KMS-11 (cell line): ENCODE results near the gene ZMAT2.
"Not testable (repeated sequence)": the region's sequence is repeated elsewhere in the genome, so short reads cannot be mapped to it uniquely, and the experiment has no call there.

Experiments used
- H2AFZ ChIP-seq: fragments of 200-600 bp; sonication (generic); 2 replicates; pipeline ENCODE4 v1.6.1; 2016; ENCODE audit warnings: antibody characterized with exemption, mixed run types, low read depth
- H3K27ac ChIP-seq: fragments of 200-600 bp; sonication (generic); 2 replicates; pipeline ENCODE4 v1.6.1; 2016; ENCODE audit warnings: mild to moderate bottlenecking, mixed run types
- H3K27me3 ChIP-seq: fragments of 200-600 bp; sonication (generic); 2 replicates; pipeline ENCODE4 v1.6.1; 2017; ENCODE audit warnings: mild to moderate bottlenecking, low read depth, mixed run types, moderate library complexity; ENCODE audit not compliant: insufficient read depth
- H3K36me3 ChIP-seq: fragments of 200-600 bp; sonication (generic); 2 replicates; pipeline ENCODE4 v1.6.1; 2017; ENCODE audit warnings: mild to moderate bottlenecking, mixed run types; ENCODE audit not compliant: insufficient read depth
- H3K4me1 ChIP-seq: fragments of 200-600 bp; sonication (generic); 2 replicates; pipeline ENCODE4 v1.6.1; 2016; ENCODE audit warnings: mild to moderate bottlenecking, low read depth, mixed run types; ENCODE audit not compliant: poor library complexity, severe bottlenecking
- H3K4me2 ChIP-seq: fragments of 200-600 bp; sonication (generic); 2 replicates; pipeline ENCODE4 v1.7.0; 2016; ENCODE audit warnings: mild to moderate bottlenecking, mixed run types
- H3K4me3 ChIP-seq: fragments of 200-600 bp; sonication (generic); IDR thresholded peaks from 2 replicates; pipeline ENCODE4 v1.6.1; 2017; ENCODE audit warnings: low read depth, low read length, mixed read lengths; ENCODE audit not compliant: insufficient read depth
- H3K79me2 ChIP-seq: fragments of 200-600 bp; sonication (generic); 2 replicates; pipeline ENCODE4 v1.6.1; 2016; ENCODE audit warnings: low read depth, mixed run types; ENCODE audit not compliant: insufficient read depth
- H3K9ac ChIP-seq: fragments of 200-600 bp; sonication (generic); 2 replicates; pipeline ENCODE4 v1.6.1; 2016; ENCODE audit warnings: mild to moderate bottlenecking, mixed run types
- H4K20me1 ChIP-seq: fragments of 200-600 bp; sonication (generic); 2 replicates; pipeline ENCODE4 v1.6.1; 2016; ENCODE audit warnings: mild to moderate bottlenecking, mixed run types; ENCODE audit not compliant: insufficient read depth
- CTCF ChIP-seq: fragments of 200-600 bp; sonication (generic); conservative IDR thresholded peaks from 2 replicates; pipeline ENCODE4 v1.6.1; 2017; ENCODE audit warnings: low read depth, mild to moderate bottlenecking, antibody characterized with exemption, low read length, moderate library complexity, mixed read lengths

The ZMAT2 gene

DNA sequence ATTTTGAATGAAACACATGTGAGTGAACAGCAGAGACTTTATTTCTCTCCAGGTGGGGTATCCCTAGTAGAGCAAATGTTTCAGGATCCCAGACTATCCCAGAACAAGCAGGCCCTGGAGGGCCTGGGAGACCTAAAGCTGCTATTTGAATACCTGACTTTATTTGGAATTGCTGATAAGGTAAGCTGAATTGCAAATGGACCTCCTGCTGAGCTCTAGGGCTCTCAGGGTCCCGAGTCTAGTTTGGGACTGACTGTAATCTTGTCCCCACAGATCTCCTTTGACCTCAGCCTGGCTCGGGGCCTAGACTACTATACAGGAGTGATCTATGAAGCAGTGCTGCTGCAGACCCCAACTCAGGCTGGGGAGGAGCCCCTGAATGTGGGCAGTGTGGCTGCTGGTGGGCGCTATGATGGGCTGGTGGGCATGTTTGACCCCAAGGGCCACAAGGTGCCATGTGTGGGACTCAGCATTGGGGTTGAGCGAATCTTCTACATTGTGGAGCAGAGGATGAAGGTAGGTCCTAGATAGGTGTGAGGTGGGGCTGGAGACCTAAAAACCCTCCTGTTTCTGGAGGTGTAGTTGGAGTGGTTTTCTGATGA, 3.3 kb upstream of the ZMAT2 start:
- no peak overlapping the region for H2AFZ ChIP-seq
- no peaks in the 10 kb centered on the region for H4K20me1 ChIP-seq
- H3K4me1 ChIP-seq, result peaks cover 5% of the 10 kb centered on the region
- TF ChIP-seq CTCF, result no peak
- no peaks in the 10 kb centered on the region for H3K27me3 ChIP-seq
- H3K9ac ChIP-seq, result no peak overlapping the region
- H3K27ac ChIP-seq, result no peak overlapping the region
- no peak overlapping the region for H3K4me3 ChIP-seq
- no peak overlapping the region for H3K4me2 ChIP-seq
- 0 out of 2 replicates have a peak, but pooled peaks cover 4% of the 10 kb centered on the region for H3K36me3 ChIP-seq
- peaks cover 13% of the 10 kb centered on the region; the same call in 1 of the 2 replicates for H3K79me2 ChIP-seq

DNA sequence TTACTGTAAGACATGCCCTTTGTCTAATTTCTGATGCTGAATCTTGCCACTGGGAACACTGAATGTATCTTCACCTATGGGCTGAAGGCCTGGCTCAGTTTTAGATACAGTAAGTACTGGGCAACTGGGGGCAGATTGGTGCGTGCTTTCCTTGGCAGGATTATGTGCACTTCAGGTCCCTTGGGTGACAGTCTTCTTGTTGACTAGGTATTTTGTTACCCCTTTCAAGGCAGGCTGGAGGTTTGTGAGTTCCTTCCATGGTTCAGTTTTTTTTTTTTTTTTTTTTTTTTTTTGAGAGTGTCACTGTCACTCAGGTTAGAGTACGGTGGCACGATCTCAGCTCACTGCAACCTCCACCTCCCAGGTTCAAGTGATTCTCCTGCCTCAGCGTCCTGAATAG, 7.6 kb downstream of the ZMAT2 start:
- no peaks in the 10 kb centered on the region for H3K36me3 ChIP-seq
- no peak overlapping the region for H2AFZ ChIP-seq
- H3K79me2 ChIP-seq, result no peaks in the 10 kb centered on the region
- TF ChIP-seq CTCF, result no peak
- H3K27me3 ChIP-seq, result no peaks in the 10 kb centered on the region
- no peaks in the 10 kb centered on the region for H4K20me1 ChIP-seq
- H3K4me1 ChIP-seq, result peaks cover 10% of the 10 kb centered on the region
- no peak overlapping the region for H3K4me2 ChIP-seq
- H3K27ac ChIP-seq, result no peak overlapping the region
- no peak overlapping the region for H3K4me3 ChIP-seq
- H3K9ac ChIP-seq, result no peak overlapping the region

DNA sequence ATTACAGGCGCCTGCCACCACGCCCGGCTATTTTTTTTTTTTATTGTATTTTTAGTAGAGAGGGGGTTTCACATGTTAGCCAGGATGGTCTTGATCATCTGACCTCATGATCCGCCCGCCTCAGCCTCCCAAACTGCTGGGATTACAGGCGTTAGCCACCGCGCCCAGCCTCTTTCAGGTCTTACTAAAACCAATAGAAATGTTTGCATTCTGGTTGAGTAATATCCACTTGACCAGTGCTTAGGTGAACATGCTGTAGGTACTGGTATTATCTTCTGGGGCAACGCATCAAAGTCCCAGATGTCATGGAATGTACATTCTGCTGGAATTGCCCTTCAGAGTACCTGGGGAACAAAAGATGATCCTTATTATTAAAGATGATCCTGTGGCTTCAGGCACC, 8.5 kb downstream of the ZMAT2 start:
- not testable (repeated sequence) for H2AFZ ChIP-seq, H3K36me3 ChIP-seq, H3K27ac ChIP-seq, H3K79me2 ChIP-seq, H4K20me1 ChIP-seq, H3K9ac ChIP-seq, H3K4me1 ChIP-seq, H3K4me2 ChIP-seq, H3K4me3 ChIP-seq, H3K27me3 ChIP-seq

GRCh38 chr5:140710899-140711552, 10.8 kb downstream of the ZMAT2 start:
- no peak for TF ChIP-seq CTCF
- Histone ChIP-seq H3K4me3 (peak overlapping the region; percentile 45), H2AFZ (peak overlapping the region; percentile 74), H3K9ac (peak overlapping the region; percentile 85), H3K36me3 (no peaks in the 10 kb centered on the region), H3K27ac (peak overlapping the region; percentile 94), H3K79me2 (no peaks in the 10 kb centered on the region), H4K20me1 (no peaks in the 10 kb centered on the region), H3K27me3 (no peaks in the 10 kb centered on the region), H3K4me2 (peak overlapping the region; percentile 53), H3K4me1 (peaks cover 10% of the 10 kb centered on the region)

- Histone ChIP-seq H4K20me1 (no peaks in the 10 kb centered on the region), H3K36me3 (no peaks in the 10 kb centered on the region), H2AFZ (no peak overlapping the region), H3K4me2 (peak overlapping the region; percentile 53), H3K27me3 (no peaks in the 10 kb centered on the region), H3K4me3 (no peak overlapping the region), H3K27ac (peak overlapping the region; percentile 94; the same call in 1 of the 2 replicates), H3K79me2 (no peaks in the 10 kb centered on the region), H3K4me1 (peaks cover 10% of the 10 kb centered on the region), H3K9ac (no peak overlapping the region)
- TF ChIP-seq CTCF, result no peak
Observed at GRCh38 chr5:140711794-140712193, 11.5 kb downstream of the ZMAT2 start.
